IMR-90 (cell line): ENCODE measurements around the gene PRR36. TPM values are rescaled to one million over a fixed set of nuclear protein-coding genes. Genes with fewer than 3 reads are reported as not detected.

Experiments used
- ATAC-seq: fragments of 200-7000 bp; cut with Tn5 transposase; 2 replicates; pipeline ENCODE4 v1.9.1; 2020; ENCODE audit warnings: low read depth, mild to moderate bottlenecking, moderate library complexity
- BruUV-seq: library from RNA; stranded (reverse); fragments of 400-500 nt; replicated peaks from 2 replicates; lab custom pipeline; 2021; lab: Mats Ljungman, UMichigan
- CTCF ChIA-PET: fragments of 300-600 bp; formaldehyde crosslinking; extraction: SDS; loops from one replicate; lab custom pipeline; 2021; ENCODE audit warnings: antibody characterized with exemption; lab: Yijun Ruan, JAX
- POLR2A ChIA-PET: fragments of 300-600 bp; sonication (Branson Sonifier 250); formaldehyde crosslinking; loops from one replicate; lab custom pipeline; 2022; ENCODE audit warnings: antibody characterized with exemption; ENCODE audit not compliant: unreplicated experiment; lab: Charles Lee
- DNase-seq: peaks from one replicate; pipeline ENCODE4 v3.0.0; 2013
- H2AFZ ChIP-seq: replicated peaks from 2 replicates; pipeline ENCODE3; 2013; ENCODE audit warnings: low read length, mild to moderate bottlenecking; ENCODE audit not compliant: poor library complexity
- H2AK5ac ChIP-seq: 2 replicates; pipeline ENCODE4 v1.6.1; 2013; ENCODE audit warnings: low read depth, low read length, inconsistent platforms
- H2AK9ac ChIP-seq: replicated peaks from 2 replicates; pipeline ENCODE3; 2013; ENCODE audit warnings: mild to moderate bottlenecking, low read depth, low read length, moderate library complexity; ENCODE audit not compliant: poor library complexity
- H2BK120ac ChIP-seq: 2 replicates; pipeline ENCODE4 v1.6.1; 2013; ENCODE audit warnings: low read depth, low read length, inconsistent platforms
- H2BK15ac ChIP-seq: 3 replicates; pipeline ENCODE4 v1.6.1; 2013; ENCODE audit warnings: low read depth, low read length, inconsistent platforms
- H2BK20ac ChIP-seq: 2 replicates; pipeline ENCODE4 v1.6.1; 2013; ENCODE audit warnings: low read depth, mild to moderate bottlenecking, inconsistent platforms, low read length, moderate library complexity
- H2BK5ac ChIP-seq: 2 replicates; pipeline ENCODE4 v1.6.1; 2013; ENCODE audit warnings: mild to moderate bottlenecking, low read depth, low read length, inconsistent platforms; ENCODE audit not compliant: poor library complexity, severe bottlenecking
- H3K14ac ChIP-seq: replicated peaks from 2 replicates; pipeline ENCODE4 v1.6.1; 2013; ENCODE audit warnings: low read depth, low read length, inconsistent platforms
- H3K18ac ChIP-seq: 2 replicates; pipeline ENCODE4 v1.6.1; 2013; ENCODE audit warnings: low read depth, low read length, control low read depth
- H3K23ac ChIP-seq: 2 replicates; pipeline ENCODE4 v1.6.1; 2013; ENCODE audit warnings: low read depth, low read length, inconsistent platforms
- H3K27ac ChIP-seq: 2 replicates; pipeline ENCODE4 v1.5.1; 2013; ENCODE audit warnings: mild to moderate bottlenecking, control low read depth, low read length; ENCODE audit not compliant: insufficient read depth
- H3K27me3 ChIP-seq: 2 replicates; pipeline ENCODE4 v1.6.1; 2013; ENCODE audit warnings: low read length; ENCODE audit not compliant: control insufficient read depth, insufficient read depth
- H3K36me3 ChIP-seq: 2 replicates; pipeline ENCODE4 v1.6.1; 2013; ENCODE audit warnings: low read length, mixed read lengths; ENCODE audit not compliant: control insufficient read depth, insufficient read depth
- H3K4ac ChIP-seq: 2 replicates; pipeline ENCODE4 v1.6.1; 2013; ENCODE audit warnings: low read depth, low read length, inconsistent platforms
- H3K4me1 ChIP-seq: 2 replicates; pipeline ENCODE4 v1.6.1; 2013; ENCODE audit warnings: low read length, mixed read lengths; ENCODE audit not compliant: control insufficient read depth, insufficient read depth
- H3K4me2 ChIP-seq: 2 replicates; pipeline ENCODE4 v1.6.1; 2013; ENCODE audit warnings: low read depth, mild to moderate bottlenecking, control low read depth, low read length, moderate library complexity
- H3K4me3 ChIP-seq: 2 replicates; pipeline ENCODE4 v1.5.1; 2013; ENCODE audit warnings: low read depth, mild to moderate bottlenecking, control low read depth, low read length, moderate library complexity; ENCODE audit not compliant: insufficient read depth
- H3K56ac ChIP-seq: 2 replicates; pipeline ENCODE4 v1.6.1; 2013; ENCODE audit warnings: low read length, inconsistent platforms; ENCODE audit not compliant: insufficient read depth; ENCODE audit errors: extremely low read depth
- H3K79me1 ChIP-seq, 2 experiments: 2 replicates each; pipeline ENCODE4 v1.6.1; 2013; ENCODE audit warnings: low read length in 2 of 2, inconsistent platforms in 1 of 2, low read depth in 1 of 2
- H3K9ac ChIP-seq: 2 replicates; pipeline ENCODE4 v1.6.1; 2013; ENCODE audit warnings: low read depth, low read length, control low read depth
- H3K9me1 ChIP-seq: 2 replicates; pipeline ENCODE4 v1.6.1; 2013; ENCODE audit warnings: low read length, inconsistent platforms; ENCODE audit not compliant: insufficient read depth
- H3K9me3 ChIP-seq: 2 replicates; pipeline ENCODE4 v1.6.1; 2013; ENCODE audit warnings: low read length; ENCODE audit not compliant: control insufficient read depth, insufficient read depth
- H4K20me1 ChIP-seq: 2 replicates; pipeline ENCODE4 v1.6.1; 2013; ENCODE audit warnings: low read length, inconsistent platforms; ENCODE audit not compliant: insufficient read depth
- H4K5ac ChIP-seq: 2 replicates; pipeline ENCODE4 v1.6.1; 2013; ENCODE audit warnings: mild to moderate bottlenecking, low read depth, low read length, control low read depth
- H4K8ac ChIP-seq, 2 experiments: 2 replicates each; pipeline ENCODE4 v1.6.1; 2013; ENCODE audit warnings: low read depth in 2 of 2, low read length in 2 of 2, control low read depth in 1 of 2, inconsistent platforms in 1 of 2
- H4K91ac ChIP-seq: 2 replicates; pipeline ENCODE4 v1.6.1; 2013; ENCODE audit warnings: low read depth, low read length, inconsistent platforms; ENCODE audit not compliant: insufficient read depth
- RFX5 ChIP-seq: IDR thresholded peaks from 2 replicates; pipeline ENCODE4 v1.8.0; 2012; ENCODE audit warnings: low read depth, mild to moderate bottlenecking, low read length, moderate library complexity
- WGBS, 2 experiments: methylation state at CpG; one replicate each; pipeline versions ENCODE4 v1.1.5 to v1.1.7; 2013; ENCODE audit warnings: missing lambda C conversion rate in 2 of 2; ENCODE audit not compliant: insufficient read length in 1 of 2; ENCODE audit errors: extremely low coverage in 2 of 2; 5-methylcytosine and 5-hydroxymethylcytosine counted together
- dilution Hi-C: fragments of 300-500 bp; cut with HindIII; formaldehyde crosslinking; loops from one replicate; pipeline ENCODE4 v1.14.3; 2018; ENCODE audit warnings: low sequenced_read_pairs; ENCODE audit not compliant: unreplicated experiment
- in situ Hi-C: fragments of 300-500 bp; cut with MboI; formaldehyde crosslinking; loops from 3 replicates; pipeline ENCODE4 v1.14.3; 2019; ENCODE audit warnings: low sequenced_read_pairs, inconsistent platforms, mixed read lengths
- intact Hi-C: fragments of 100-400 bp; cut with micrococcal nuclease; formaldehyde crosslinking; loops from 2 replicates; pipeline ENCODE4 v1.10.0; 2022
- polyA plus RNA-seq, 3 experiments: library from polyadenylated mRNA; depleted of rRNA; stranded (reverse); fragments of >200 nt; gene quantifications; 2 replicates each; pipeline ENCODE4 v1.2.3, GENCODE V29; 2012; ENCODE audit warnings: low replicate concordance in 1 of 3
- total RNA-seq: library from RNA; depleted of rRNA; stranded (reverse); fragments of >200 nt; gene quantifications from 2 replicates; pipeline ENCODE4 v1.2.3, GENCODE V29; 2012

Gene PRR36
- total and polyA plus RNA-seq, 2 of the 4 experiments (the other 2 are of a cell fraction): 0.02 TPM; not detected in 1

GRCh38 chr19:7843521-7843920, 30.7 kb downstream of the PRR36 start:
- ATAC-seq: no peak
- dilution Hi-C loops: no loop called here
- Histone ChIP-seq H3K79me1 (peaks cover 23 to 40% of the 10 kb centered on the region in 2 experiments), H2BK20ac (no peak overlapping the region), H2AFZ (no peak overlapping the region), H4K8ac (no peak overlapping the region), H3K27me3 (no peaks in the 10 kb centered on the region), H4K20me1 (peaks cover 29% of the 10 kb centered on the region), H3K4ac (no peak overlapping the region), H2AK5ac (no peak overlapping the region), H3K4me1 (no peaks in the 10 kb centered on the region), H3K27ac (no peak overlapping the region), H2BK120ac (no peak overlapping the region), H3K36me3 (no peaks in the 10 kb centered on the region), H3K9ac (no peak overlapping the region), H4K5ac (no peak overlapping the region), H3K18ac (no peak overlapping the region), H3K9me3 (no peaks in the 10 kb centered on the region; the same call in 1 of the 2 replicates), H3K4me2 (no peak overlapping the region), H2BK5ac (peak overlapping the region; percentile 72), H3K9me1 (peaks cover 26% of the 10 kb centered on the region), H2BK15ac (no peak overlapping the region), H3K14ac (no peak overlapping the region), H2AK9ac (peak overlapping the region; percentile 44), H3K23ac (no peak overlapping the region), H3K4me3 (no peak overlapping the region), H3K56ac (no peak overlapping the region), H4K91ac (no peak overlapping the region)
- in situ Hi-C loops: no loop called here
- intact Hi-C loops: no loop called here
- no peak for TF ChIP-seq RFX5
- BruUV-seq: no TSS peak
- ChIA-PET CTCF (no interaction called here), POLR2A (no interaction called here)
- no peak for DNase-seq
- 86% methylated on average over 3 of the region's 6 CpGs; no CpG with 5 or more reads in 1 of the 2 experiments for WGBS, 2 experiments
